ENCODE data around the gene SLAMF1. TPM values are rescaled to one million over a fixed set of nuclear protein-coding genes. Genes with fewer than 3 reads are reported as not detected.

SLAMF1 gene
- total RNA-seq, 1 donor from 2014 or later = not detected

GRCh38 chr1:160623227-160623633 lies 23.6 kb downstream of the SLAMF1 start:
- H3K9me3 Mint-ChIP-seq = peaks cover 5% of the 10 kb centered on the region
- H3K36me3 Mint-ChIP-seq = no peaks in the 10 kb centered on the region
- TF ChIP-seq, protein P1, sequence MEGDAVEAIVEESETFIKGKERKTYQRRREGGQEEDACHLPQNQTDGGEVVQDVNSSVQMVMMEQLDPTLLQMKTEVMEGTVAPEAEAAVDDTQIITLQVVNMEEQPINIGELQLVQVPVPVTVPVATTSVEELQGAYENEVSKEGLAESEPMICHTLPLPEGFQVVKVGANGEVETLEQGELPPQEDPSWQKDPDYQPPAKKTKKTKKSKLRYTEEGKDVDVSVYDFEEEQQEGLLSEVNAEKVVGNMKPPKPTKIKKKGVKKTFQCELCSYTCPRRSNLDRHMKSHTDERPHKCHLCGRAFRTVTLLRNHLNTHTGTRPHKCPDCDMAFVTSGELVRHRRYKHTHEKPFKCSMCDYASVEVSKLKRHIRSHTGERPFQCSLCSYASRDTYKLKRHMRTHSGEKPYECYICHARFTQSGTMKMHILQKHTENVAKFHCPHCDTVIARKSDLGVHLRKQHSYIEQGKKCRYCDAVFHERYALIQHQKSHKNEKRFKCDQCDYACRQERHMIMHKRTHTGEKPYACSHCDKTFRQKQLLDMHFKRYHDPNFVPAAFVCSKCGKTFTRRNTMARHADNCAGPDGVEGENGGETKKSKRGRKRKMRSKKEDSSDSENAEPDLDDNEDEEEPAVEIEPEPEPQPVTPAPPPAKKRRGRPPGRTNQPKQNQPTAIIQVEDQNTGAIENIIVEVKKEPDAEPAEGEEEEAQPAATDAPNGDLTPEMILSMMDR (IDR thresholded peaks at IDR 0.05; ENCODE audit: unreplicated experiment) = no peak
- peaks cover 4% of the 10 kb centered on the region for H3K27me3 Mint-ChIP-seq (ENCODE audit: low read depth)
- no peak overlapping the region for H3K4me3 Mint-ChIP-seq
- H3K4me1 Mint-ChIP-seq = no peaks in the 10 kb centered on the region
- no peak for DNase-seq (ENCODE audit: low spot score in 2 of 2, unreplicated experiment in 2 of 2)
- H3K27ac Mint-ChIP-seq = no peak overlapping the region

DNA sequence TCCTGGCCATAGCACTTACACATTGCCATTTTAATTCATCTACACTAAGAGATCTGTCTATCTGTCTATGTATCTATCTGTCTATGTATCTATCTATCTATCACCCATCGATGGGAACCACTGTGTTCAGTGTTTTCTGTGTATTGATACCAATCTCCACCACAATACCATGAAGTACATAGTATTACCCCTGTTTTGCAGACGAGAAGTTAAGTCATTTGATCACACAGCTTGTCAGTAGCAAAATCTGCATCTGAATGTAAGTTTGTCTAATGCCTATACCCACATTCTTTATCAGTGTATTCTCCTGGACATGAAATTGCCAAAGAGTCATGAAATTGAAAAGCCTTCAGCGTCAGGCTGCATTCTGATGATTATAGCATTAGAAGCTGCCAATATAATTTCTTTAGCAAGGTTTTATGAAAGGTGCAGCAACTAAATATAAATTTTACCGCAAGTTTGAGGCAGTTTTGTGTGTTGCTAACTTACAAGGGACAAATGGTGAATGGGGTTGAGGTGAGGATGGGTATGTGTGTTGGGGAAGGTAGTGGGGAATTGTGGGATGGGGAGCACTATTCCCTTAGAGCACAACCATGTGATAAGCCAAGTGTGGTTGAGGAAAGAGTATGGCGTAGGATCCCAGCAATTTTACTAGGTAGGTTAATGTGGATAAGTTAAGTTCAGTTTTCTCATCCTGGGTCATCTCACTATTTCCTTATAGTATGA lies 24.2 kb downstream of the SLAMF1 start:
- DNase-seq (ENCODE audit: low spot score in 2 of 2, unreplicated experiment in 2 of 2) = no peak
- H3K36me3 Mint-ChIP-seq = no peaks in the 10 kb centered on the region
- no peak overlapping the region for H3K27ac Mint-ChIP-seq
- TF ChIP-seq, protein P1 (IDR thresholded peaks at IDR 0.05; ENCODE audit: unreplicated experiment) = no peak
- peaks cover 4% of the 10 kb centered on the region for H3K27me3 Mint-ChIP-seq (ENCODE audit: low read depth)
- no peaks in the 10 kb centered on the region for H3K4me1 Mint-ChIP-seq
- H3K9me3 Mint-ChIP-seq = peaks cover 5% of the 10 kb centered on the region
- no peak overlapping the region for H3K4me3 Mint-ChIP-seq

- no peak for DNase-seq (ENCODE audit: low spot score in 2 of 2, unreplicated experiment in 2 of 2)
- Mint-ChIP-seq H3K36me3 (no peaks in the 10 kb centered on the region), H3K4me3 (no peak overlapping the region)
Observed at GRCh38 chr1:160621633-160622413, 25.0 kb downstream of the SLAMF1 start.

DNA sequence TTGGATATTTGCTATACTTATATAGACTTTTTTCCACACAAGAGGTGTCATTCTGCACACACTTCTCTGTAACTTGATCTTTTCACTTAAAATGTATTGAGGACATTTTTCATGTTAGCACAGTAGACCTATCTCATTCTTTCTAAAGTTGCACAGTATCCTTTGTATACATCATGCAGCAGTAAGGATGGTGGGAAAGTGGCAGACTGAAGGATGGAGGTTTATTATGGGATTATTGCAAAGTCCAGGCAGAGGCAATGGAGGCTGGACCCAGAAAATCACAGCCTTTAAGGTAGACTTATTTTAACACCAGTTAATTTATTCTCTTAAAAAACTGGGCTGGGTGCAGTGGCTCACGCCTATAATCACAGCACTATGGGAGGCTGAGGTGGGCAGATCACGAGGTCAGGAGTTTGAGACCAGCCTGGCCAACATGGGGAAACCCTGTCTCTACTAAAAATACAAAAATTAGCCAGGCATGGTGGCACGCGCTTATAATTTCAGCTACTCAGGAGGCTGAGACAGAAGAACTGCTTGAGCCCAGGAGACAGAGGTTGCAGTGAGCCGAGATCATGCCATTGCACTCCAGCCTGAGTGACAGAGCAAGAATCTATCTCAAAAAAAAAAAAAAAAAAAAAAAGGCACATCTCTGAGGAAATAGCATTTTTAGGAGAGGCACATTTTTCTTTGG lies 25.8 kb downstream of the SLAMF1 start:
- Mint-ChIP-seq H3K4me3 (no peak overlapping the region), H3K36me3 (no peaks in the 10 kb centered on the region), H3K9me3 (peaks cover 5% of the 10 kb centered on the region), H3K4me1 (no peaks in the 10 kb centered on the region), H3K27ac (no peak overlapping the region), H3K27me3 (ENCODE audit: low read depth) (no peaks in the 10 kb centered on the region)
- TF ChIP-seq, protein P1 (IDR thresholded peaks at IDR 0.05; ENCODE audit: unreplicated experiment) = no peak
- no peak for DNase-seq (ENCODE audit: low spot score in 2 of 2, unreplicated experiment in 2 of 2)

More at GRCh38 chr1:160621633-160622413, 25.0 kb downstream of the SLAMF1 start:
- Mint-ChIP-seq H3K4me1 (no peaks in the 10 kb centered on the region), H3K27ac (no peak overlapping the region), H3K9me3 (peaks cover 5% of the 10 kb centered on the region), H3K27me3 (ENCODE audit: low read depth) (peaks cover 2% of the 10 kb centered on the region)
- TF ChIP-seq, protein P1 (IDR thresholded peaks at IDR 0.05; ENCODE audit: unreplicated experiment) = no peak

DNA sequence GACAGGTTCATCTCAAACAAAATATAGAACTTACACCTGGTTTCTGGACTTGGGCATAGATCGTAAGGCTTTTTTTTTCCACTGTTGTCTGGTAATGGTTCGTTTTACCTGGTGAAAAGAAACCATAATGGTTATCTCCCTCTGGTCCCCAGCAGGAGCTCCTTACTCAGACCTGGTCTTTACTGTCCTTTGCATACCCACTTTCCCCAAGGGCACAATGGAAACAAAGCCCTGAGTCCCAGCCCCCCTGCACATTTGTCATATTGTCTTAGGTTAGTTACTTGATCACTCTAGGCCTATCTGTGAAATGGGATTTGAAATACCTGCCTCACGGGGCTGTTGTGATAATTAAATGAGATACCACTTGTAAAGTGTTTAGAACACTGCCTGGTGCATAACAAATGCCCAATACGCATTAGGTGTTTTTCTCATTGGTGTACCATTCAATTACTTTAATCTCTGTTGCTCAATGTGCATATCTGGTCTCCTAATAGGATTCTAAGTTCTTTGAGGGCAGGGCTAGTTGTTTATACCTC lies 27.0 kb downstream of the SLAMF1 start:
- Mint-ChIP-seq H3K9me3 (peaks cover 5% of the 10 kb centered on the region), H3K4me3 (no peak overlapping the region), H3K27ac (no peak overlapping the region), H3K36me3 (no peaks in the 10 kb centered on the region), H3K4me1 (no peaks in the 10 kb centered on the region), H3K27me3 (ENCODE audit: low read depth) (no peaks in the 10 kb centered on the region)
- TF ChIP-seq, protein P1 (IDR thresholded peaks at IDR 0.05; ENCODE audit: unreplicated experiment) = no peak
- DNase-seq (ENCODE audit: low spot score in 2 of 2, unreplicated experiment in 2 of 2) = no peak

Measured in mesothelial cell of epicardium (in vitro differentiated cells).